Fibroblast of lung (primary cell): Measurements from ENCODE around the gene GDPGP1. TPM values are rescaled to one million over a fixed set of nuclear protein-coding genes. Genes with fewer than 3 reads are reported as not detected.
A peak's percentile ranks its signal among the peaks of the same experiment; 100 is the strongest.

Experiments
- DNase-seq, 2 donors: peaks; one replicate each; pipeline versions ENCODE4 v3.0.0 to v3.0.0-alpha.2; 2010; ENCODE audit warnings: low read depth in 2 of 2
- H2AFZ ChIP-seq: 2 replicates; pipeline ENCODE4 v1.5.1; 2012; ENCODE audit warnings: low read length, control low read depth, inconsistent platforms
- H3K27ac ChIP-seq: 2 replicates; pipeline ENCODE4 v1.5.1; 2011; ENCODE audit warnings: low read length, control low read depth; ENCODE audit not compliant: insufficient read depth
- H3K27me3 ChIP-seq: 2 replicates; pipeline ENCODE4 v1.5.1; 2011; ENCODE audit warnings: mild to moderate bottlenecking, low read length; ENCODE audit not compliant: control insufficient read depth, insufficient read depth
- H3K36me3 ChIP-seq: 2 replicates; pipeline ENCODE4 v1.5.1; 2011; ENCODE audit warnings: low read length; ENCODE audit not compliant: control insufficient read depth, insufficient read depth
- H3K4me1 ChIP-seq: 2 replicates; pipeline ENCODE4 v1.5.1; 2011; ENCODE audit warnings: low read length; ENCODE audit not compliant: control insufficient read depth, insufficient read depth; ENCODE audit errors: extremely low read depth
- H3K4me2 ChIP-seq: 2 replicates; pipeline ENCODE4 v1.5.1; 2011; ENCODE audit warnings: low read length, control low read depth; ENCODE audit not compliant: insufficient read depth; ENCODE audit errors: extremely low read depth
- H3K4me3 ChIP-seq, 4 experiments: fragments of 200-600 bp in 1 of 4; sonication (generic) in 1 of 4; replicated peaks in 1 of 4; 2 replicates each; pipeline ENCODE4 v1.5.1; 2011 to 2016; ENCODE audit warnings: low read length in 4 of 4, low read depth in 3 of 4, mild to moderate bottlenecking in 3 of 4, control low read depth in 2 of 4, inconsistent platforms in 1 of 4, mixed read lengths in 1 of 4; ENCODE audit not compliant: insufficient read depth in 1 of 4; ENCODE audit errors: control extremely low read depth in 1 of 4
- H3K79me2 ChIP-seq: 2 replicates; pipeline ENCODE4 v1.5.1; 2012; ENCODE audit warnings: mild to moderate bottlenecking, low read length, inconsistent platforms; ENCODE audit not compliant: control insufficient read depth, insufficient read depth
- H3K9ac ChIP-seq: 2 replicates; pipeline ENCODE4 v1.5.1; 2011; ENCODE audit warnings: mild to moderate bottlenecking, low read length, control low read depth; ENCODE audit not compliant: insufficient read depth
- H3K9me3 ChIP-seq: 2 replicates; pipeline ENCODE4 v1.5.1; 2012; ENCODE audit warnings: low read depth, low read length; ENCODE audit not compliant: control insufficient read depth, insufficient read depth
- H4K20me1 ChIP-seq: 2 replicates; pipeline ENCODE4 v1.5.1; 2011; ENCODE audit warnings: low read length; ENCODE audit not compliant: control insufficient read depth, insufficient read depth; ENCODE audit errors: extremely low read depth
- CTCF ChIP-seq, 2 donors: IDR thresholded peaks in 1 of 2; conservative IDR thresholded peaks in 1 of 2; 1 replicate in 1 of 2; 2 replicates in 1 of 2; pipeline ENCODE4 v1.5.1; 2011 to 2012; ENCODE audit warnings: low read length in 2 of 2, control low read depth in 1 of 2, inconsistent platforms in 1 of 2, low read depth in 1 of 2, mild to moderate bottlenecking in 1 of 2
- EZH2 ChIP-seq: IDR thresholded peaks from 2 replicates; pipeline ENCODE4 v1.5.1; 2012; ENCODE audit warnings: low read length, control low read depth, mild to moderate bottlenecking; ENCODE audit errors: missing control alignments
- polyA plus RNA-seq, 2 donors: library from polyadenylated mRNA; depleted of rRNA in 1 of 2; stranded (reverse) in 1 of 2; unstranded in 1 of 2; fragments of >200 nt; gene quantifications; 2 replicates each; pipeline ENCODE4 v1.2.1, GENCODE V29; 2011 to 2012; ENCODE audit warnings: missing spikeins in 1 of 2
- total RNA-seq: library from RNA; depleted of rRNA; stranded (reverse); fragments of >200 nt; gene quantifications from 2 replicates; pipeline ENCODE4 v1.2.1, GENCODE V29; 2014

Gene GDPGP1
- total and polyA plus RNA-seq, 2 donors (not counting 1 experiment from before 2014, with no cell fraction given): 1.9 to 9.7 TPM

- Histone ChIP-seq H3K36me3 (no peaks in the 10 kb centered on the region), H3K27ac (no peak overlapping the region), H2AFZ (no peak overlapping the region), H4K20me1 (no peaks in the 10 kb centered on the region), H3K9me3 (no peaks in the 10 kb centered on the region), H3K4me1 (peaks cover 6% of the 10 kb centered on the region), H3K9ac (no peak overlapping the region), H3K4me2 (no peak overlapping the region), H3K4me3 (no peak overlapping the region), H3K27me3 (no peaks in the 10 kb centered on the region), H3K79me2 (peaks cover 10% of the 10 kb centered on the region)
- TF ChIP-seq EZH2: no peak
- no peak for TF ChIP-seq CTCF (conservative IDR thresholded peaks at IDR 0.05 in 1 of 2, IDR thresholded peaks at IDR 0.05 in 1 of 2; ENCODE audit: low read depth in 1 of 2, low read length in 2 of 2)
- DNase-seq: peak; percentile 6 to 53
Measured at GRCh38 chr15:90261811-90262210, 27.8 kb downstream of the GDPGP1 start.

GRCh38 chr15:90262426-90262825 is 28.4 kb downstream of the GDPGP1 start:
- H3K4me1 ChIP-seq: peaks cover 9% of the 10 kb centered on the region
- no peak for TF ChIP-seq CTCF (conservative IDR thresholded peaks at IDR 0.05 in 1 of 2, IDR thresholded peaks at IDR 0.05 in 1 of 2; ENCODE audit: low read depth in 1 of 2, low read length in 2 of 2)
- TF ChIP-seq EZH2: no peak
- H2AFZ ChIP-seq: no peak overlapping the region
- H3K4me3 ChIP-seq: no peak overlapping the region
- no peak for DNase-seq
- no peak overlapping the region for H3K9ac ChIP-seq
- H3K79me2 ChIP-seq: peaks cover 17% of the 10 kb centered on the region
- no peaks in the 10 kb centered on the region for H3K27me3 ChIP-seq
- no peaks in the 10 kb centered on the region for H3K9me3 ChIP-seq
- H3K4me2 ChIP-seq: no peak overlapping the region
- no peaks in the 10 kb centered on the region for H4K20me1 ChIP-seq
- H3K27ac ChIP-seq: no peak overlapping the region
- no peaks in the 10 kb centered on the region for H3K36me3 ChIP-seq

- H3K4me1 ChIP-seq: peaks cover 9% of the 10 kb centered on the region
- H3K9me3 ChIP-seq: no peaks in the 10 kb centered on the region
- H3K36me3 ChIP-seq: no peaks in the 10 kb centered on the region
- H3K4me3 ChIP-seq: peak overlapping the region; percentile 91 to 99 (median 95)
- peaks cover 34% of the 10 kb centered on the region for H3K79me2 ChIP-seq
- H2AFZ ChIP-seq: peak overlapping the region; percentile 13
- peak overlapping the region; percentile 87 for H3K4me2 ChIP-seq
- TF ChIP-seq EZH2 (no peak), CTCF (conservative IDR thresholded peaks at IDR 0.05 in 1 of 2, IDR thresholded peaks at IDR 0.05 in 1 of 2; ENCODE audit: low read depth in 1 of 2, low read length in 2 of 2) (no peak)
- no peaks in the 10 kb centered on the region for H4K20me1 ChIP-seq
- no peak for DNase-seq
- H3K9ac ChIP-seq: peak overlapping the region; percentile 92
- H3K27me3 ChIP-seq: no peaks in the 10 kb centered on the region
- H3K27ac ChIP-seq: peak overlapping the region; percentile 93
Measured at GRCh38 chr15:90264671-90265070, 30.7 kb downstream of the GDPGP1 start.
